Measurements from ENCODE around the gene GLG1. TPM values are rescaled to one million over a fixed set of nuclear protein-coding genes. Genes with fewer than 3 reads are reported as not detected.
"Not testable (repeated sequence)": the region's sequence is repeated elsewhere in the genome, so short reads cannot be mapped to it uniquely, and the experiment has no call there.

Gene GLG1
- total and polyA plus RNA-seq, 7 donors: 19.7 to 107 (median 60.1) TPM

- WGBS, 3 donors: 9 to 18% (median 17%) methylated on average over 12 of the region's 23 CpGs
- H3K27me3 ChIP-seq (ENCODE audit: insufficient read depth in 3 of 3, low read length in 2 of 3); H3K36me3 ChIP-seq (ENCODE audit: insufficient read depth in 1 of 2, low read depth in 1 of 2); intact Hi-C loops (cut with DNase I); H3K9me3 ChIP-seq; H3K27ac ChIP-seq; H3K4me1 ChIP-seq: not testable (repeated sequence)
- peak overlapping the region; percentile 63 for H3K4me3 ChIP-seq
- ATAC-seq: peak; percentile 11 to 57 (median 48)
- peak; percentile 55 to 67 for DNase-seq
Observed at GRCh38 chr16:74407362-74407705, 199.6 kb downstream of the GLG1 start.

- H3K36me3 ChIP-seq (ENCODE audit: insufficient read depth in 1 of 2, low read depth in 1 of 2); intact Hi-C loops (cut with DNase I); H3K27ac ChIP-seq; H3K9me3 ChIP-seq; H3K4me1 ChIP-seq; H3K27me3 ChIP-seq (ENCODE audit: insufficient read depth in 3 of 3, low read length in 2 of 3): not testable (repeated sequence)
- H3K4me3 ChIP-seq: peak overlapping the region; percentile 63
- DNase-seq (peak; percentile 68 to 71), ATAC-seq (peak; percentile 60 to 88 (median 85))
- 2 to 8% methylated on average over 10 to 14 of the region's 71 CpGs; no CpG with 5 or more reads in 1 of the 3 donors for WGBS, 3 donors
Observed at GRCh38 chr16:74406600-74407361, 200.1 kb downstream of the GLG1 start.

DNA sequence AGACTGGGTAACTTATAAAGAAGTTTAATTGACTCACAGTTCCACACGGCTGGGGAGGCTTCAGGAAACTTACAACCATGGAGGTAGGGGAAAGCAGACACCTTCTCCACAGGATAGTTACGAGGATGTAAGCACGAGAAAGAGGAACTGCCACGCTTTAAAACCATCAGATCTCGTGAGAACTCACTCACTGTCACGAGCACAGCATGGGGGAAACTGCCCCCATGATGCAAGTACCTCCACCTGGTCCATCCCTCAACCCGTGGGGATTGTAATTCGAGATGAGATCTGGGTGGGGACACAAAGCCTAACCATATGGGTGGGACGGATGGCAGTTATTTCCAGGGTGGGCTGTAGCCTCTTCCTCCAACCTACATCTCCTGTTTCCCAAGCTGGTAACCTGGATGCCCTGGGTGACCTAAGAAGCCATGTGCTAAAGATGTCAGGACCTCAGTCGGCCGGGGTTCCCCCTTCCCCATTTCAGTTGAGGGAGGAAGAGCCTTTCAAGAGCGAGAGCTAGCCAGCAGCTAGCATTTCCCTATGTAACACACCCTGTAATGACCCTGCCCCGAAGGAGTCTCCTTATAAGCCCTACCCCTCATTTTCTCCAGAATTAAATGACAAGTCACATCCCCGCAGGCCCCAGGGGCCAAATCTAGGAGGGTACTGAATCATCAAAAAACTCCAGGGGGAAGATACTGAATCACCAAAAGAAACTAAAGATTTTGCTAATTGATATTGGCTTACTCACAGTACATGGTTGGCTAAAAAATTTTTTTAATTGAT, 202.6 kb downstream of the GLG1 start:
- H3K4me3 ChIP-seq; H3K4me1 ChIP-seq; H3K9me3 ChIP-seq; DNase-seq; ATAC-seq; H3K27ac ChIP-seq; intact Hi-C loops (cut with DNase I); H3K27me3 ChIP-seq (ENCODE audit: insufficient read depth in 3 of 3, low read length in 2 of 3); H3K36me3 ChIP-seq (ENCODE audit: insufficient read depth in 1 of 2, low read depth in 1 of 2): not testable (repeated sequence)
- 43 to 59% (median 43%) methylated on average over 5 to 6 of the region's 14 CpGs for WGBS, 3 donors

DNA sequence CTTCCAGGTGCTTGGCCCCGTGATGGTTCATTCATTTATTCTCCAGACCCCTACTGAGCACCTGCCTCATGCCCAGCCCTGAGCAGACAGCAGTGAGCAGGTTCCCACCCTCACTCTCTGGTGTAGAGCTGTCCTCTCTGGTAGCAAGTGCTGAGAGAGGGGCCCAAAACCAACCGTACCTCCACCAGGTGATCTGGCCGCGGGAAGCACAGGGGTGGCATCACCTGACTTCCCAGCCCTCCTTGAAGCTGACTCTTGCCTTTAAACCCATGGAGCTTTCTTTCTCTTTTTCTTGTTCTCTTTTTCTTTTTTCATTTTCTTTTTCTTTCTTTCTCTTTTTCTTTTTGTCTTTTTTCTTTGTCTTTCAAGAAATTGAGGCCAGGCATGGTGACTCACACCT, 206.7 kb downstream of the GLG1 start:
- H3K27me3 ChIP-seq (ENCODE audit: insufficient read depth in 3 of 3, low read length in 2 of 3); H3K9me3 ChIP-seq; DNase-seq; H3K36me3 ChIP-seq (ENCODE audit: insufficient read depth in 1 of 2, low read depth in 1 of 2); H3K4me1 ChIP-seq; H3K4me3 ChIP-seq; ATAC-seq; H3K27ac ChIP-seq; intact Hi-C loops (cut with DNase I): not testable (repeated sequence)
- WGBS, 3 donors: 90 to 94% (median 91%) methylated on average over 3 of the region's 4 CpGs

- intact Hi-C loops (cut with DNase I); H3K9me3 ChIP-seq; H3K27ac ChIP-seq; H3K4me1 ChIP-seq; DNase-seq; H3K36me3 ChIP-seq (ENCODE audit: insufficient read depth in 1 of 2, low read depth in 1 of 2); H3K27me3 ChIP-seq (ENCODE audit: insufficient read depth in 3 of 3, low read length in 2 of 3); H3K4me3 ChIP-seq: not testable (repeated sequence)
- 14 to 26% (median 19%) methylated on average over 11 of the region's 15 CpGs for WGBS, 3 donors
- ATAC-seq: peak; percentile 27 to 43 (median 34)
Observed at GRCh38 chr16:74398212-74398895, 208.6 kb downstream of the GLG1 start.

Other genes with a start within 250 kb of the GLG1 start
- gene NPIPB15, start 230.8 kb downstream of the GLG1 start, total RNA-seq: under 1 TPM in 2 of 4 donors, not detected in 2; 0.58 to 0.81 TPM
- gene NPIPB15, start 230.8 kb downstream of the GLG1 start, polyA plus RNA-seq: 1 to 10 TPM in 2 of 3 donors, under 1 TPM in 1; 0.86 to 1.6 (median 1.6) TPM
- 1 to 10 TPM in 1 of 4 donors, under 1 TPM in 2, not detected in 1; 0.40 to 1.1 (median 0.41) TPM for gene CLEC18B, start 185.6 kb downstream of the GLG1 start, total RNA-seq
- under 1 TPM in 2 of 3 donors, not detected in 1; 0.16 to 0.36 TPM for gene CLEC18B, start 185.6 kb downstream of the GLG1 start, polyA plus RNA-seq
- 1 to 10 TPM; 4.0 to 8.2 (median 7.2) TPM for gene RFWD3, start 59.8 kb upstream of the GLG1 start, total RNA-seq
- 1 to 10 TPM; 2.6 to 3.9 (median 3.3) TPM for gene RFWD3, start 59.8 kb upstream of the GLG1 start, polyA plus RNA-seq
- 1 to 10 TPM; 1.9 to 2.8 (median 2.2) TPM for gene MLKL, start 93.7 kb upstream of the GLG1 start, total RNA-seq
- 1 to 10 TPM in 2 of 3 donors, under 1 TPM in 1; 0.56 to 3.4 (median 1.4) TPM for gene MLKL, start 93.7 kb upstream of the GLG1 start, polyA plus RNA-seq
- gene FA2H, start 167.7 kb upstream of the GLG1 start, total RNA-seq: not detected
- under 1 TPM; 0.06 to 0.10 (median 0.07) TPM for gene FA2H, start 167.7 kb upstream of the GLG1 start, polyA plus RNA-seq

All from psoas muscle (tissue), 8 donors.